Activated CD8-positive, alpha-beta memory T cell treated with anti-CD3 and anti-CD28 coated beads, Interleukin-2, amount 50 U/mL, for 1 hour (primary cell): ENCODE measurements around the gene STIP1.

Experiments used
- DNase-seq: peaks from one replicate; pipeline ENCODE4 v3.0.0-alpha.2; 2020; ENCODE audit errors: extremely low read depth

Gene STIP1

GRCh38 chr11:64250415-64251015 is 64.5 kb downstream of the STIP1 start:
- no peak for DNase-seq

DNA sequence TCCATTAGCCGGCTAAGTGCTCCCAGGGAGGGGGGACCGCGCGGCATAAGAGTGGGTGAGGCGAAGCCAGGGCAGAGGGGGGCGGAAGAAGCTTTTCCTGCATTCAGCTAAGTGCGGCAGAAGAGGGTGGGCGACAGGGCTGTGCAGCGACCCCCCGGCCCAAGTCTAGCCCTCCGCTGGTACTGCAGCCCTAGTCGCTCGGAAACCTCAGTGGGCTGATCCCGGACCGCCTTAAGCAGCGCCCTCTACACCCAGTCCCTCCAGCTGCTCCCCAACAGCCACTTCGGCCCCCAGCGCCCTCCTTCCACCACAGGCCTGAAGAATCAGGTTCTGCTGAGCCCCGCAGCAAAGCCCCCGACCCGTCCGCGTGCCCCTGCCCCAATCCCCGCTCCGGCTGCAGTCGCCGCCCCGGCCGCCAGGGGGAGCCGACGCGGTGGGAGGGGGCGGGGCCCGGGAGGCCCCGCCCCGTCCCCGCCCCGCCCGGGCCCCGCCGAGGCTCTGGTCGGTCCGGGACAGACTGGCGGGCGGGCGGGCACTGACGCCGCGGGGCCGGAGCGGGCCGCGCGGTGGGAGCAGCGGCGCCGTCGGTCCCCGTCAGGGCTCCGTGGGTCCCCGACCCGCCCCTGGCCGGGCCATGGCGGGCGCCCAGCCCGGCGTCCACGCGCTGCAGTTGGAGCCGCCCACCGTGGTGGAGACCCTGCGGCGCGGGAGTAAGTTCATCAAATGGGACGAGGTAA is 65.2 kb downstream of the STIP1 start, which contains the start of gene PLCB3:
TSS of gene PLCB3 (plus strand) at position 515 of the 737 bp plus-strand sequence. CDS start at position 635, 120 bp downstream.
- DNase-seq, result no peak

- no peak for DNase-seq
These were observed 65.7 kb downstream of the STIP1 start for GRCh38 chr11:64251753-64252002.

- DNase-seq, result no peak
These were observed 66.3 kb downstream of the STIP1 start for GRCh38 chr11:64252003-64252872.

DNA sequence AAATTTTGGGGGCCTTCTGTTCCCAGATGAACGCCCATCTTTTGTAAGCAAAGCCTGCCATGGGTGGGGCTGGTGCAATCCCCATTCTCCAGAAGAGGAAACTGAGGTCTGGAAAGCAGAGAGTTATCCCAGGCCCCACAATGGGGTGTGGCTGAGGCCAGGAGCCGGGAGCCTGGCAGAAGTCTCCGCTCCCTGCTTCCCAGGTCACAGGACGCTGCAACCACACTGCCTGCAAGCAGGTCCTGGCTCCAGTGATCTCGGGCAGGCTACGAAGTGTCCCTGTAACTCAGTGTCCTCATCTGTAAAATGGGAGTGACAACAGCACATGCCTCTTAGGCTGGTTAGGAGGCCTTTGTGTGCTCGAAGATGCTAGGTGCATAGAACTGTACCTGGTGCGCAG is 67.1 kb downstream of the STIP1 start:
- no peak for DNase-seq

GRCh38 chr11:64253481-64253880 is 67.5 kb downstream of the STIP1 start:
- no peak for DNase-seq
